ENCODE measurements around the gene C1orf94.

- TF ChIP-seq CTCF (optimal IDR thresholded peaks at IDR 0.05 in 1 of 3, IDR thresholded peaks at IDR 0.05 in 1 of 3, conservative IDR thresholded peaks at IDR 0.05 in 1 of 3; ENCODE audit: extremely low read depth in 1 of 3, insufficient read depth in 2 of 3, low read length in 3 of 3) (no peak), EZH2 (IDR thresholded peaks at IDR 0.05; ENCODE audit: low read length) (no peak)
Observed at GRCh38 chr1:34267326-34267725, 90.6 kb downstream of the C1orf94 start.

All from keratinocyte (primary cell).